Measurements from ENCODE around the gene SHROOM3. TPM values are rescaled to one million over a fixed set of nuclear protein-coding genes. Genes with fewer than 3 reads are reported as not detected.
"Not testable (repeated sequence)": the region's sequence is repeated elsewhere in the genome, so short reads cannot be mapped to it uniquely, and the experiment has no call there.

The SHROOM3 gene
- total RNA-seq, 1 donor from 2014 or later = 33.2 TPM

GRCh38 chr4:76445911-76446310, 10.9 kb downstream of the SHROOM3 start:
- DNase-seq (ENCODE audit: low spot score) = no peak

- DNase-seq (ENCODE audit: low spot score) = peak; percentile 48
These were observed 12.4 kb downstream of the SHROOM3 start for GRCh38 chr4:76447393-76447851.

- DNase-seq (ENCODE audit: low spot score) = no peak
These were observed 13.2 kb downstream of the SHROOM3 start for GRCh38 chr4:76448211-76448610.

- DNase-seq (ENCODE audit: low spot score) = no peak
These were observed 14.3 kb downstream of the SHROOM3 start for GRCh38 chr4:76449362-76449767.

- DNase-seq (ENCODE audit: low spot score) = no peak
These were observed 14.8 kb downstream of the SHROOM3 start for GRCh38 chr4:76449833-76450232.

GRCh38 chr4:76453232-76453631, 18.2 kb downstream of the SHROOM3 start:
- DNase-seq (ENCODE audit: low spot score) = no peak

- DNase-seq (ENCODE audit: low spot score) = not testable (repeated sequence)
These were observed 19.0 kb downstream of the SHROOM3 start for GRCh38 chr4:76454073-76454472.

GRCh38 chr4:76457885-76458284, 22.9 kb downstream of the SHROOM3 start:
- no peak for DNase-seq (ENCODE audit: low spot score)

- DNase-seq (ENCODE audit: low spot score) = no peak
These were observed 23.3 kb downstream of the SHROOM3 start for GRCh38 chr4:76458297-76458696.

GRCh38 chr4:76458825-76459224, 23.8 kb downstream of the SHROOM3 start:
- DNase-seq (ENCODE audit: low spot score) = no peak

- peak; percentile 66 for DNase-seq (ENCODE audit: low spot score)
These were observed 24.3 kb downstream of the SHROOM3 start for GRCh38 chr4:76459291-76459723.

- no peak for DNase-seq (ENCODE audit: low spot score)
These were observed 28.5 kb downstream of the SHROOM3 start for GRCh38 chr4:76463568-76463967.

- DNase-seq (ENCODE audit: low spot score) = no peak
These were observed 35.0 kb downstream of the SHROOM3 start for GRCh38 chr4:76470064-76470463.

GRCh38 chr4:76470532-76470931, 35.5 kb downstream of the SHROOM3 start:
- no peak for DNase-seq (ENCODE audit: low spot score)

GRCh38 chr4:76476571-76476970, 41.5 kb downstream of the SHROOM3 start:
- no peak for DNase-seq (ENCODE audit: low spot score)

GRCh38 chr4:76484654-76485053, 49.6 kb downstream of the SHROOM3 start:
- DNase-seq (ENCODE audit: low spot score) = no peak

GRCh38 chr4:76485450-76485849, 50.4 kb downstream of the SHROOM3 start:
- DNase-seq (ENCODE audit: low spot score) = peak; percentile 19

- no peak for DNase-seq (ENCODE audit: low spot score)
These were observed 51.7 kb downstream of the SHROOM3 start for GRCh38 chr4:76486588-76487276.

- DNase-seq (ENCODE audit: low spot score) = no peak
These were observed 52.6 kb downstream of the SHROOM3 start for GRCh38 chr4:76487621-76488020.

GRCh38 chr4:76488455-76488854, 53.4 kb downstream of the SHROOM3 start:
- no peak for DNase-seq (ENCODE audit: low spot score)

GRCh38 chr4:76488888-76489685, 54.1 kb downstream of the SHROOM3 start:
- DNase-seq (ENCODE audit: low spot score) = peak; percentile 42

- DNase-seq (ENCODE audit: low spot score) = no peak
These were observed 54.7 kb downstream of the SHROOM3 start for GRCh38 chr4:76489686-76490161.

GRCh38 chr4:76492055-76492454, 57.0 kb downstream of the SHROOM3 start:
- no peak for DNase-seq (ENCODE audit: low spot score)
